Lung (tissue), 12 donors: ENCODE data around the gene PHETA2. TPM values are rescaled to one million over a fixed set of nuclear protein-coding genes. Genes with fewer than 3 reads are reported as not detected.

Experiments used
- ATAC-seq: fragments of 200-7000 bp; cut with Tn5 transposase; one replicate; pipeline ENCODE4 v1.9.1; 2020; ENCODE audit warnings: moderate number of reproducible peaks; ENCODE audit not compliant: insufficient read depth, low FRiP score
- DNase-seq, 3 donors: peaks; one replicate each; pipeline ENCODE4 v3.0.0-alpha.2; 2013 to 2017
- H3K27ac ChIP-seq, 2 donors: one replicate each; pipeline ENCODE4 v1.5.1; 2013; ENCODE audit warnings: mild to moderate bottlenecking in 2 of 2, moderate library complexity in 2 of 2, control low read depth in 1 of 2, inconsistent platforms in 1 of 2, low read depth in 1 of 2, low read length in 1 of 2
- H3K27me3 ChIP-seq, 3 donors: one replicate each; pipeline ENCODE4 v1.5.1; 2013; ENCODE audit warnings: low read length in 2 of 3; ENCODE audit not compliant: control insufficient read depth in 3 of 3, insufficient read depth in 3 of 3
- H3K36me3 ChIP-seq, 4 donors: one replicate each; pipeline ENCODE4 v1.5.1; 2013; ENCODE audit warnings: low read length in 4 of 4, mild to moderate bottlenecking in 1 of 4, moderate library complexity in 1 of 4; ENCODE audit not compliant: control insufficient read depth in 4 of 4, insufficient read depth in 4 of 4
- H3K4me1 ChIP-seq, 5 donors: one replicate each; pipeline ENCODE4 v1.5.1; 2013; ENCODE audit warnings: low read length in 5 of 5, mild to moderate bottlenecking in 2 of 5, moderate library complexity in 1 of 5; ENCODE audit not compliant: control insufficient read depth in 5 of 5, insufficient read depth in 5 of 5
- H3K4me3 ChIP-seq: one replicate; pipeline ENCODE4 v1.5.1; 2013; ENCODE audit warnings: mild to moderate bottlenecking, control low read depth, moderate library complexity
- H3K9ac ChIP-seq, 2 donors: one replicate each; pipeline ENCODE4 v1.5.1; 2013; ENCODE audit warnings: low read length in 2 of 2, control low read depth in 1 of 2; ENCODE audit not compliant: insufficient read depth in 1 of 2
- H3K9me3 ChIP-seq, 4 donors: one replicate each; pipeline ENCODE4 v1.5.1; 2013; ENCODE audit warnings: low read length in 3 of 4, mild to moderate bottlenecking in 1 of 4, moderate library complexity in 1 of 4; ENCODE audit not compliant: control insufficient read depth in 4 of 4, insufficient read depth in 3 of 4
- WGBS, 2 donors: extraction: QIAGEN DNeasy Blood & Tissue Kit; methylation state at CpG; one replicate each; pipeline ENCODE4 v1.1.7; 2013; 5-methylcytosine and 5-hydroxymethylcytosine counted together
- polyA plus RNA-seq, 2 donors: library from polyadenylated mRNA; stranded (reverse); fragments of 200-250 nt; gene quantifications; one replicate each; pipeline ENCODE4 v1.2.1, GENCODE V29; 2013
- total RNA-seq, 2 donors: library from RNA; depleted of rRNA in 1 of 2; stranded (reverse); fragments of >200 nt in 1 of 2; gene quantifications; one replicate each; pipeline ENCODE4 v1.2.1, GENCODE V29; 2014 to 2021
- TF ChIP-seq, protein P1 (sequence below): IDR thresholded peaks from 2 replicates; pipeline ENCODE4 v1.5.1; 2012; ENCODE audit warnings: mild to moderate bottlenecking; ENCODE audit errors: control extremely low read depth, extremely low read depth
- donor health status: control.
- donor health status: control.
- donor health status: Bipolar disorder and iron deficiency.
- donor health status: healthy.
- donor health status: DM: yes; HTN: yes; CAD: no.

Gene PHETA2
- total and polyA plus RNA-seq, 4 donors = 11.8 to 18.1 (median 13.5) TPM

DNA sequence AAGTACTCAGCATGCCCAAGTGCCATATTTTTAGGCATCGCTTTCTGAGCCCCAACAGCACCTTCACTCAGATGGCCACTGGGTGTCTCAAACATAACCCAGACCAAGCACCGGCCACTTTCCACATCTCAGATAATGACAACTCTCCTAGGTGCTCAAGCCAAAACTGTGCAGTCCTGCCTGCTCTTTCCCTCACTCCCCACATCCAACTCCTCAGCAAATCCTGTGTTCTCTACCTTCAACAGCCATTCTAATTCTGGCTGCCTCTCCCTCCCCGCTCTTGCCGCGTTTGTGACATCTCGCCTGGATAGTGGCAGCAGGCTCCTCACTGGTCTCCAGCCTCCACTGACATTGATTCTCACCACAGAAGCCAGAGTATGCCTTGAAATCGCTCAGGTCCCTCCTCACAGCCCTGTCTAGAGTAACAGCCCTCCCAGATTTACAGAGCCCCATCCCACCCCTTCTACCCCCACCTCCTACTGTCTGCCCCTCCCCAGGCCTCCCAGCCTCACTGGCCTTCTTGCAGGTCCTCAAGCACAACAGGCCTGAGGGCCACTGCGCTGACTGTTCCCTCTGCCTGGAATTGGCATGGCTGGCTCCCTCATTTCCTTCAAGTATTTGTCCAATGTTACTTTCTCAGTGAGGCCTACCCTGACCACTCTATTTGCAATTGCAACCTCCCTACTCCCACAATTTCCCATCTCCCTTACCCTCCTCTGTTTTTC is 1.3 kb upstream of the PHETA2 start:
- H3K4me1 ChIP-seq = peaks cover 0 to 41% (median 14%) of the 10 kb centered on the region in 5 donors
- H3K9ac ChIP-seq = no peak overlapping the region
- H3K27me3 ChIP-seq = no peaks in the 10 kb centered on the region
- 83 to 97% methylated on average over 8 of the region's 8 CpGs for WGBS, 2 donors
- no peaks in the 10 kb centered on the region for H3K9me3 ChIP-seq
- H3K4me3 ChIP-seq = no peak overlapping the region
- TF ChIP-seq, protein P1, sequence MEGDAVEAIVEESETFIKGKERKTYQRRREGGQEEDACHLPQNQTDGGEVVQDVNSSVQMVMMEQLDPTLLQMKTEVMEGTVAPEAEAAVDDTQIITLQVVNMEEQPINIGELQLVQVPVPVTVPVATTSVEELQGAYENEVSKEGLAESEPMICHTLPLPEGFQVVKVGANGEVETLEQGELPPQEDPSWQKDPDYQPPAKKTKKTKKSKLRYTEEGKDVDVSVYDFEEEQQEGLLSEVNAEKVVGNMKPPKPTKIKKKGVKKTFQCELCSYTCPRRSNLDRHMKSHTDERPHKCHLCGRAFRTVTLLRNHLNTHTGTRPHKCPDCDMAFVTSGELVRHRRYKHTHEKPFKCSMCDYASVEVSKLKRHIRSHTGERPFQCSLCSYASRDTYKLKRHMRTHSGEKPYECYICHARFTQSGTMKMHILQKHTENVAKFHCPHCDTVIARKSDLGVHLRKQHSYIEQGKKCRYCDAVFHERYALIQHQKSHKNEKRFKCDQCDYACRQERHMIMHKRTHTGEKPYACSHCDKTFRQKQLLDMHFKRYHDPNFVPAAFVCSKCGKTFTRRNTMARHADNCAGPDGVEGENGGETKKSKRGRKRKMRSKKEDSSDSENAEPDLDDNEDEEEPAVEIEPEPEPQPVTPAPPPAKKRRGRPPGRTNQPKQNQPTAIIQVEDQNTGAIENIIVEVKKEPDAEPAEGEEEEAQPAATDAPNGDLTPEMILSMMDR = no peak
- peaks cover 0 to 12% (median 8%) of the 10 kb centered on the region in 4 donors for H3K36me3 ChIP-seq
- no peak overlapping the region for H3K27ac ChIP-seq
- peak in 1 of 3 donors; percentile 8 for DNase-seq
- ATAC-seq = no peak

DNA sequence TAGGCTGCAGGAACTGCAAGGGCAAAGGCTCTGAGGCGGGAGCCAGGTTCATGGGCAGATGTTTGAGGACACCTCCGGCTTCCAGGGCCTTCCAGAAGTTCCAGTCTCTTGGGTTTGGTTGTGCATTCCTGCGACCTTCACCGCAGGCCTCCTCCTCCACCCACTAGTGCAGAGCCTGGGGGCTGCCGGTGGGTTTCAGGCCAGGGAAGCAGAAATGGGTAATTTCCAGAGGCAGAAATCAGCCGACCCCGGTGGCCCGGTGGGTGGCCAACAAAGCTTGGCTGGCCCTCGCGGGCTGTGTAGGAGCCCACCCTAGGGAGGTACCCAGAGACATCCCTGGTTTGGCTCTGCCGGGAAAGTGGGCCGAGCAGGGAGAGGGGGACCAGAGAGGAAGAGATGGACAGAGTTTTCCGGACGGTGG is 417 bp upstream of the PHETA2 start:
- H3K27me3 ChIP-seq = no peaks in the 10 kb centered on the region
- peak overlapping the region; percentile 72 for H3K4me3 ChIP-seq
- H3K9me3 ChIP-seq = no peaks in the 10 kb centered on the region
- WGBS, 2 donors = 71 to 72% methylated on average over 14 of the region's 14 CpGs
- H3K9ac ChIP-seq = peak overlapping the region; percentile 63 to 76
- peaks cover 7 to 49% (median 20%) of the 10 kb centered on the region in 5 donors for H3K4me1 ChIP-seq
- TF ChIP-seq, protein P1 = no peak
- peaks cover 0 to 11% (median 7%) of the 10 kb centered on the region in 4 donors for H3K36me3 ChIP-seq
- DNase-seq (peak in 1 of 3 donors; percentile 2), ATAC-seq (no peak)
- peak overlapping the region in 1 of 2 donors; percentile 93 for H3K27ac ChIP-seq

DNA sequence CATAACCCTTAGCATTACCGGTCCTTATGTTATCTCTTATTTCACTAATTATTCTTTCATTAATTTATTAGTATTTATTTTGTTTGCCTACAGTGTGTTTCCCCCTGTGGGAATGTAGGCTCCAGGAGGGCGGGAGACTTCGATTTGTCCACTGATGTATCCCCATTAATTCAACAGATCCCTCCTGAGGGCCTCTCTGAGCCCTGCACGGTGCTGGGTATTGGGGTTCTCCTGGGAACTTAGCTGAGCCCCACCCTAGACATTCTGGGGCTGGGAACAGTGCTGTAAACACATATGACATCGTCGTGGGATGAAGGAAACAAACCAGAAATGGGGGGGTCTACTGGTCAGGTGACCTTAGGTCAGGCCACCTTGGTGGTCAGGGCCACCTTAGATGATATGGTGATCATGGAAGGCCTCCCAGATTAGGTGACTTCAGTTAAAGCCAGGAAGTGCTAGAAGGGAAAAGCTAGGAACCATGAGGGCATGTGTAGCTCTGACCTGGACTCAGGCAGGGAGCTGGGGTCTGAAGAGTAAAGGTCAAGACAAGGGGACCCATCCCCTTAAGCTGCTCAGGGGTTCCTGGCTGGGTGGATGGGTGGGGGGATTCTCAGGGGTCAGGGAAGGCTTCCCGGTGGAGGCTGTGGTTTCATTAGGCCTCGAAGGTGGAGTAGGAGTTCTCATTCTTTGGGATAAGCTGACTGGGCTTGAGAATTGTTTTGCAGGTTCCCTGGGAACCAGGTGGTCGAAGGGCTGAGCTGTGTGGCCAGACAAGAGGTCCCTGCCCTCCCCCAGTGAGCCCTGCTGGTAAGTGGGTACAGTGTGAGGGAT is 1.0 kb downstream of the PHETA2 start:
- no peaks in the 10 kb centered on the region for H3K9me3 ChIP-seq
- ATAC-seq (no peak), DNase-seq (no peak)
- WGBS, 2 donors = 70 to 76% methylated on average over 9 of the region's 9 CpGs
- H3K4me3 ChIP-seq = peak overlapping the region; percentile 72
- H3K27me3 ChIP-seq = no peaks in the 10 kb centered on the region
- H3K9ac ChIP-seq = peak overlapping the region in 1 of 2 donors; percentile 68
- H3K27ac ChIP-seq = peak overlapping the region; percentile 78 to 93
- H3K4me1 ChIP-seq = peaks cover 8 to 50% (median 18%) of the 10 kb centered on the region in 5 donors
- peaks cover 0 to 11% (median 7%) of the 10 kb centered on the region in 4 donors for H3K36me3 ChIP-seq
- TF ChIP-seq, protein P1 = no peak
